MM.1S (cell line): ENCODE data around the gene SPATA25.

Experiments
- DNase-seq: peaks from one replicate; pipeline ENCODE4 v3.0.0-alpha.2; 2015
- H2AFZ ChIP-seq: fragments of 300-600 bp; sonication (generic); 2 replicates; pipeline ENCODE4 v1.6.0; 2016; ENCODE audit warnings: antibody characterized with exemption, low read length
- H3F3A ChIP-seq: fragments of 300-600 bp; sonication (generic); 2 replicates; pipeline ENCODE4 v1.6.1; 2016; ENCODE audit warnings: mild to moderate bottlenecking, antibody characterized with exemption, low read length, moderate library complexity, mixed read lengths; ENCODE audit not compliant: insufficient read depth
- H3K27ac ChIP-seq: fragments of 300-600 bp; sonication (generic); 2 replicates; pipeline ENCODE4 v1.5.1; 2016; ENCODE audit warnings: mild to moderate bottlenecking, low read length
- H3K27me3 ChIP-seq: fragments of 300-600 bp; sonication (generic); replicated peaks from 2 replicates; pipeline ENCODE4 v1.6.0; 2016; ENCODE audit warnings: low read length; ENCODE audit not compliant: insufficient read depth
- H3K36me3 ChIP-seq: fragments of 300-600 bp; sonication (generic); replicated peaks from 2 replicates; pipeline ENCODE4 v1.6.1; 2016; ENCODE audit warnings: mild to moderate bottlenecking, low read length, mixed read lengths; ENCODE audit not compliant: insufficient read depth
- H3K4me1 ChIP-seq: fragments of 300-600 bp; sonication (generic); 2 replicates; pipeline ENCODE4 v1.6.1; 2016; ENCODE audit warnings: low read length, mixed read lengths
- H3K4me2 ChIP-seq: fragments of 300-600 bp; sonication (generic); 2 replicates; pipeline ENCODE4 v1.6.0; 2016; ENCODE audit warnings: low read depth, low read length
- H3K4me3 ChIP-seq: fragments of 300-600 bp; sonication (generic); 2 replicates; pipeline ENCODE4 v1.5.1; 2016; ENCODE audit warnings: low read length, mixed read lengths
- H3K79me2 ChIP-seq: fragments of 300-600 bp; sonication (generic); 2 replicates; pipeline ENCODE4 v1.6.1; 2016; ENCODE audit warnings: mixed run types, low read length, mixed read lengths
- H3K9ac ChIP-seq: fragments of 300-600 bp; sonication (generic); 2 replicates; pipeline ENCODE4 v1.6.1; 2016; ENCODE audit warnings: low read length, mixed read lengths
- H3K9me2 ChIP-seq: fragments of 300-600 bp; sonication (generic); replicated peaks from 2 replicates; pipeline ENCODE4 v1.6.1; 2016; ENCODE audit warnings: mild to moderate bottlenecking, low read length, mixed read lengths; ENCODE audit not compliant: insufficient read depth
- H3K9me3 ChIP-seq: fragments of 300-600 bp; sonication (generic); replicated peaks from 2 replicates; pipeline ENCODE4 v1.6.1; 2016; ENCODE audit warnings: mild to moderate bottlenecking, low read length, mixed read lengths; ENCODE audit not compliant: insufficient read depth
- H4K20me1 ChIP-seq: fragments of 300-600 bp; sonication (generic); 2 replicates; pipeline ENCODE4 v1.6.1; 2016; ENCODE audit warnings: mild to moderate bottlenecking, low read length, moderate library complexity, mixed read lengths; ENCODE audit not compliant: insufficient read depth
- CTCF ChIP-seq: fragments of 300-600 bp; sonication (generic); IDR thresholded peaks from 2 replicates; pipeline ENCODE4 v1.5.1; 2016; ENCODE audit warnings: antibody characterized with exemption, low read length, mixed read lengths
- EZH2 ChIP-seq: fragments of 300-600 bp; sonication (generic); optimal IDR thresholded peaks from 2 replicates; pipeline ENCODE3; 2017; ENCODE audit warnings: low read depth, mild to moderate bottlenecking, antibody characterized with exemption, low read length, mixed read lengths
- EZH2phosphoT487 ChIP-seq: fragments of 300-600 bp; sonication (generic); IDR thresholded peaks from 2 replicates; pipeline ENCODE4 v1.6.1; 2018; ENCODE audit warnings: antibody characterized with exemption, low read length

The SPATA25 gene

GRCh38 chr20:45927071-45927878 lies 39.9 kb upstream of the SPATA25 start:
- no peak overlapping the region for H3K9ac ChIP-seq
- H3K4me2 ChIP-seq = no peak overlapping the region
- H3K4me3 ChIP-seq = no peak overlapping the region
- H4K20me1 ChIP-seq = no peaks in the 10 kb centered on the region
- H3F3A ChIP-seq = no peaks in the 10 kb centered on the region
- no peak for DNase-seq
- H3K9me3 ChIP-seq = no peaks in the 10 kb centered on the region
- H3K9me2 ChIP-seq = no peaks in the 10 kb centered on the region
- H3K27ac ChIP-seq = no peak overlapping the region
- H3K36me3 ChIP-seq = no peaks in the 10 kb centered on the region
- TF ChIP-seq EZH2 (no peak), EZH2phosphoT487 (no peak), CTCF (no peak)
- no peaks in the 10 kb centered on the region for H3K27me3 ChIP-seq
- no peaks in the 10 kb centered on the region for H3K79me2 ChIP-seq
- H3K4me1 ChIP-seq = no peaks in the 10 kb centered on the region
- H2AFZ ChIP-seq = no peak overlapping the region

- H3K27ac ChIP-seq = no peak overlapping the region
- no peaks in the 10 kb centered on the region for H3K36me3 ChIP-seq
- H3F3A ChIP-seq = no peaks in the 10 kb centered on the region
- H3K4me3 ChIP-seq = no peak overlapping the region
- no peaks in the 10 kb centered on the region for H3K9me3 ChIP-seq
- no peaks in the 10 kb centered on the region for H4K20me1 ChIP-seq
- no peak overlapping the region for H2AFZ ChIP-seq
- no peaks in the 10 kb centered on the region for H3K27me3 ChIP-seq
- DNase-seq = no peak
- no peak overlapping the region for H3K4me2 ChIP-seq
- H3K79me2 ChIP-seq = no peaks in the 10 kb centered on the region
- no peaks in the 10 kb centered on the region for H3K4me1 ChIP-seq
- H3K9ac ChIP-seq = no peak overlapping the region
- TF ChIP-seq CTCF = no peak
- TF ChIP-seq EZH2phosphoT487 = no peak
- no peak for TF ChIP-seq EZH2
- no peaks in the 10 kb centered on the region for H3K9me2 ChIP-seq
Observed at GRCh38 chr20:45926731-45927070, 39.3 kb upstream of the SPATA25 start.

DNA sequence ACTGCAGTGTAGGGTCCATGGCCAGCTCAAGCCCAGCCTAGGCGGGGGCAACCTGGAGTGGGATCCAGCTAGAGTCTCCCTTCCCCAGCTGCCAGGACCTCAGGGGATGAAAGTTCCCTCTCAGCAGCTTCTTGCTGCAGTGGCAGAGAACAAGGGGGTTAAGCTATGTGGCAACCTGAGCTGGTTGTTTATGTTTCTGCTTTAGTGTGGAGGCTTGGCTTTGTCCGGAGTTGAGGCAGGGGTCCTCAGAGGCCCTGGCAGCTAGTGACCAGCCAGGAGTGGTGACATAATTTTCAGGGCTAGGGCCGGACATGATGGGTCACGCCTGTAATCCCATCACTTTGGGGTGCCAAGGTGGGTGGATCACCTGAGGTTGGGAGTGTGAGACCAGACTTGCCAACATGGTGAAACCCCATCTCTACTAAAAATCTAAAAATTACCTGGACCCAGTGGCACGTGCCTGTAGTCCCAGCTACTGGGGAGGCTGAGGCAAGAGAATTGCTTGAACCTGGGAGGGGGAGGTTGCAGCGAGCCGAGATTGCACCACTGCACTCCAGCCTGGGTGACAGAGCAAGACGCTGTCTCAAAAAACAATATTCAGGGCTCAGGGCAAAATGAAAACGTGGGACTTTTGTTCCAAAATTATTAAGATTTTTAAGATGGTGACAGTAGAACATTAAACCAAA lies 38.5 kb upstream of the SPATA25 start:
- Histone ChIP-seq H3K36me3 (no peaks in the 10 kb centered on the region), H4K20me1 (no peaks in the 10 kb centered on the region), H2AFZ (no peak overlapping the region), H3K27ac (no peak overlapping the region), H3K79me2 (no peaks in the 10 kb centered on the region), H3K4me3 (no peak overlapping the region), H3K4me1 (no peaks in the 10 kb centered on the region), H3K9me2 (no peaks in the 10 kb centered on the region), H3K9me3 (no peaks in the 10 kb centered on the region), H3K9ac (no peak overlapping the region), H3F3A (no peaks in the 10 kb centered on the region), H3K4me2 (no peak overlapping the region), H3K27me3 (no peaks in the 10 kb centered on the region)
- DNase-seq = no peak
- TF ChIP-seq EZH2phosphoT487 (no peak), EZH2 (no peak), CTCF (no peak)
